ENCODE data around the gene DSC3.
A peak's percentile ranks its signal among the peaks of the same experiment; 100 is the strongest.

The DSC3 gene

DNA sequence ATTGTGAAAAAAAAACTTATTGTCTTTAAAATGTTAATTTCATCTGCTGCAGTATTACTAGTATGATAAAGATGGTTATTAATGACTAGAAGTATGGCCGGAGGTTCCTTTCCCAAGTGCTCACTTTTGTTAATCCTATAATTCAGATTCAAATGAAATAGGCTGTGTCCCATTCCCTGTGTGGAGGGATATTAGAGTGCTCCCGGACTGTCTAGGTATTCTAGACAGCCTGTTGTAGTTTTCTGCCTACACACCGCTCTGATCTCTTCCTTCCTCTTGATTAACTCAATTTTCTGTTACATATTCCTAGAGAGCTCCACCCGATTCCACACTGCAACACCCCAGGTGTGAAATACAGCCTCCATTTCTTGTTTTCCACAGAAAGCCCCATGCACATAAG is 15.4 kb upstream of the DSC3 start:
- Mint-ChIP-seq H3K27me3 (ENCODE audit: low read depth, poor library complexity) (peaks cover 4% of the 10 kb centered on the region), H3K4me1 (peaks cover 20% of the 10 kb centered on the region), H3K27ac (peak overlapping the region; percentile 27), H3K4me3 (no peak overlapping the region), H3K9me3 (peaks cover 3% of the 10 kb centered on the region), H3K36me3 (ENCODE audit: low read depth) (peaks cover 3% of the 10 kb centered on the region)
- TF ChIP-seq, protein P1, sequence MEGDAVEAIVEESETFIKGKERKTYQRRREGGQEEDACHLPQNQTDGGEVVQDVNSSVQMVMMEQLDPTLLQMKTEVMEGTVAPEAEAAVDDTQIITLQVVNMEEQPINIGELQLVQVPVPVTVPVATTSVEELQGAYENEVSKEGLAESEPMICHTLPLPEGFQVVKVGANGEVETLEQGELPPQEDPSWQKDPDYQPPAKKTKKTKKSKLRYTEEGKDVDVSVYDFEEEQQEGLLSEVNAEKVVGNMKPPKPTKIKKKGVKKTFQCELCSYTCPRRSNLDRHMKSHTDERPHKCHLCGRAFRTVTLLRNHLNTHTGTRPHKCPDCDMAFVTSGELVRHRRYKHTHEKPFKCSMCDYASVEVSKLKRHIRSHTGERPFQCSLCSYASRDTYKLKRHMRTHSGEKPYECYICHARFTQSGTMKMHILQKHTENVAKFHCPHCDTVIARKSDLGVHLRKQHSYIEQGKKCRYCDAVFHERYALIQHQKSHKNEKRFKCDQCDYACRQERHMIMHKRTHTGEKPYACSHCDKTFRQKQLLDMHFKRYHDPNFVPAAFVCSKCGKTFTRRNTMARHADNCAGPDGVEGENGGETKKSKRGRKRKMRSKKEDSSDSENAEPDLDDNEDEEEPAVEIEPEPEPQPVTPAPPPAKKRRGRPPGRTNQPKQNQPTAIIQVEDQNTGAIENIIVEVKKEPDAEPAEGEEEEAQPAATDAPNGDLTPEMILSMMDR (IDR thresholded peaks at IDR 0.05): no peak
- no peak for DNase-seq

DNA sequence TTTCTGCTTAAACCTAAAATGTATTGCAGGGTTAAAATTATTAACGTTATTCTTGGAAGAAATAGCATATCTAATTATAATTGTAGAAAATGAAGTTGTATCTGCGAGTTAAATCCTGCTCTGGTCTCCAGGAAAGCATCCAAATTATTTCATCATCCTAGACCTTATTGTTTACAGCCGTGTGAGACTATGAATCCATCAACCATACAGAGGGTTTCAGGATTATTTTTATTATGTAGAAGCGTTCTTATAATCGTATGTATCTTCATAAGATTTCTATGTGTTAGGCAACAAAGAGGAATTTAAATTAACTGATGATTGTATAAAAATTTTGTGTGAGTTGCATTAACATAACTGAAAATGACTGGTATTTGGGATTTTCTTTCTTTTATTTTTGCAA is 14.5 kb upstream of the DSC3 start:
- peaks cover 8% of the 10 kb centered on the region for H3K9me3 Mint-ChIP-seq
- peaks cover 4% of the 10 kb centered on the region for H3K36me3 Mint-ChIP-seq (ENCODE audit: low read depth)
- no peak for DNase-seq
- peaks cover 4% of the 10 kb centered on the region for H3K27me3 Mint-ChIP-seq (ENCODE audit: low read depth, poor library complexity)
- H3K4me1 Mint-ChIP-seq: peaks cover 14% of the 10 kb centered on the region
- no peak overlapping the region for H3K4me3 Mint-ChIP-seq
- no peak overlapping the region for H3K27ac Mint-ChIP-seq
- TF ChIP-seq, protein P1 (IDR thresholded peaks at IDR 0.05): no peak

DNA sequence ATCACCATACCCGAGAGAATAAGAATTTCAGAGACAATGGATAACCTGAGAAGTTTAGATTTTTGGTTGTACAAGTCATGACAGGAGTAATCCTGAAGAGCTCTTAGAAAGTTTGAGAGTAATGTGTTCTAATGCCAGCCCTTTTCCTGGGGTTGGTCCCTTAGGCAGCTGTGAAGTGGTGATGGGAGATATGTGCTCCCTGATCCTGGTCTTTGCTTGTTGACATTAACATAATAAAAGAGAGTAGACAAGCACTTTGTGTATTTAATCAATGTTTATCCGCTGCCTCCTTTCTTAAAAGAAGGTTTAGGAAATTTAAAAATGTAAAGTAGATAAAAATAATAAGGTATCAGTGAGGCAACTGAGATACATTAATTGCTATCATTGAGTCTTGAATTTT is 13.8 kb upstream of the DSC3 start:
- TF ChIP-seq, protein P1 (IDR thresholded peaks at IDR 0.05): no peak

GRCh38 chr18:31050635-31051034 is 8.1 kb upstream of the DSC3 start:
- no peaks in the 10 kb centered on the region for H3K4me1 Mint-ChIP-seq
- no peak for DNase-seq
- H3K4me3 Mint-ChIP-seq: no peak overlapping the region
- TF ChIP-seq, protein P1 (IDR thresholded peaks at IDR 0.05): no peak
- peaks cover 4% of the 10 kb centered on the region for H3K36me3 Mint-ChIP-seq (ENCODE audit: low read depth)
- H3K9me3 Mint-ChIP-seq: peaks cover 8% of the 10 kb centered on the region
- peaks cover 15% of the 10 kb centered on the region for H3K27me3 Mint-ChIP-seq (ENCODE audit: low read depth, poor library complexity)
- H3K27ac Mint-ChIP-seq: no peak overlapping the region

More for the DNA sequence above, 13.8 kb upstream of the DSC3 start:
- no peak overlapping the region for H3K27ac Mint-ChIP-seq
- H3K9me3 Mint-ChIP-seq: peaks cover 8% of the 10 kb centered on the region
- H3K4me1 Mint-ChIP-seq: peaks cover 10% of the 10 kb centered on the region
- DNase-seq: no peak
- peaks cover 4% of the 10 kb centered on the region for H3K27me3 Mint-ChIP-seq (ENCODE audit: low read depth, poor library complexity)
- H3K4me3 Mint-ChIP-seq: no peak overlapping the region
- peaks cover 4% of the 10 kb centered on the region for H3K36me3 Mint-ChIP-seq (ENCODE audit: low read depth)

- H3K36me3 Mint-ChIP-seq (ENCODE audit: low read depth): peaks cover 4% of the 10 kb centered on the region
- no peaks in the 10 kb centered on the region for H3K4me1 Mint-ChIP-seq
- TF ChIP-seq, protein P1 (IDR thresholded peaks at IDR 0.05): no peak
- H3K9me3 Mint-ChIP-seq: peaks cover 10% of the 10 kb centered on the region
- no peak overlapping the region for H3K4me3 Mint-ChIP-seq
- no peak for DNase-seq
- H3K27ac Mint-ChIP-seq: no peak overlapping the region
- peaks cover 23% of the 10 kb centered on the region for H3K27me3 Mint-ChIP-seq (ENCODE audit: low read depth, poor library complexity)
Measured at GRCh38 chr18:31049189-31049588, 6.6 kb upstream of the DSC3 start.

- Mint-ChIP-seq H3K9me3 (peaks cover 20% of the 10 kb centered on the region), H3K4me1 (no peaks in the 10 kb centered on the region), H3K4me3 (no peak overlapping the region), H3K27ac (no peak overlapping the region), H3K27me3 (ENCODE audit: low read depth, poor library complexity) (peaks cover 32% of the 10 kb centered on the region), H3K36me3 (ENCODE audit: low read depth) (peaks cover 4% of the 10 kb centered on the region)
- TF ChIP-seq, protein P1 (IDR thresholded peaks at IDR 0.05): no peak
- DNase-seq: no peak
Measured at GRCh38 chr18:31048216-31048615, 5.7 kb upstream of the DSC3 start.
